ENCODE results near the gene HOXC12. TPM values are rescaled to one million over a fixed set of nuclear protein-coding genes. Genes with fewer than 3 reads are reported as not detected.

Gene HOXC12
- total RNA-seq, 1 donor from 2014 or later = not detected

DNA sequence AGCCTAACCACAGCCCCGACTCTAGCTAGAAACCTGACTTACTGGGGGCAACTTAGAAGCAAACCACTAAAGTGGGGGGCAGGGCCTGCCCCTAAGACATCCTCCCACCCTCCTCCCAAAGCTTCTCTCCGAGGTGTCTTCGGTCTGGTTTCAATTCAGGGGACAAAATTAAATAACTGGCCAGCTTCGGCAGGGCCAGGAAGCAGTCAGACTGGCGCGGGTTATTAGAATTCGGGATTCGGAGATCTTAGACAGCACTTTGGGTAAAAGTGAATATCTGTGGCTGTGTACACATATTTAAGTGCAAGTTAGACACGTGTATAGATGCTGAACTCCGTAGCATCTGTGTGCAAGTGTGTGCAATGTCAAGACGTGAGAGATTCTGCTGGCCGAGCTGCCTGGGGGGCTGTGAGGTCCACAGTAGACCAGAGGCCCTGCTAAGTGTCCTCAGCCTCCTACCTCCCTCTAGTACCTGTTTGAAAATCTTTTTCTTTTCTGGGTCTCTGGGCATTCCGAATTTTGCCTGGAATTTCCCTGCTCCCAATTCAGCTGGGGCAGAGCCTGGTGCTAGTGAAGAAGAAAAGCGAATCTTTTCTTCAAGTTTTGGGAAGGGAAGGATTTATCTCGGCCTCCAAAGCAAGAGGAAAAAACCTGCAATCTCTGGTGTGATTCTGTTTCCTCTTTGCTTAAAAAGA is 26.2 kb downstream of the HOXC12 start:
- Histone ChIP-seq H3K9ac (ENCODE audit: low read length) (no peak overlapping the region), H2AFZ (ENCODE audit: low read depth, low read length) (no peak overlapping the region), H3K27me3 (ENCODE audit: insufficient read depth, low read length) (peaks cover 90% of the 10 kb centered on the region), H3K4me1 (ENCODE audit: insufficient read depth, low read length) (no peaks in the 10 kb centered on the region), H3K4me2 (ENCODE audit: low read length) (no peak overlapping the region), H3K36me3 (ENCODE audit: insufficient read depth, low read length) (no peaks in the 10 kb centered on the region), H3K27ac (ENCODE audit: low read depth, low read length) (no peak overlapping the region), H3K9me3 (ENCODE audit: insufficient read depth, low read depth, low read length) (no peaks in the 10 kb centered on the region), H3K79me2 (ENCODE audit: insufficient read depth, low read length) (no peaks in the 10 kb centered on the region), H4K20me1 (ENCODE audit: insufficient read depth, low read length) (no peaks in the 10 kb centered on the region), H3K4me3 (ENCODE audit: insufficient read depth, low read depth, low read length) (no peak overlapping the region)
- Mint-ChIP-seq H3K4me1 (ENCODE audit: low read depth, unreplicated experiment) (no peaks in the 10 kb centered on the region), H3K9me3 (ENCODE audit: unreplicated experiment) (peaks cover 9% of the 10 kb centered on the region), H3K4me3 (ENCODE audit: unreplicated experiment) (no peak overlapping the region), H3K27ac (ENCODE audit: unreplicated experiment) (no peak overlapping the region), H3K36me3 (ENCODE audit: low read depth, unreplicated experiment) (no peaks in the 10 kb centered on the region), H3K27me3 (ENCODE audit: low read depth, unreplicated experiment) (peaks cover 86% of the 10 kb centered on the region)
- DNase-seq (ENCODE audit: low read depth) (no peak), FAIRE-seq (no peak)
- TF ChIP-seq, protein P1, sequence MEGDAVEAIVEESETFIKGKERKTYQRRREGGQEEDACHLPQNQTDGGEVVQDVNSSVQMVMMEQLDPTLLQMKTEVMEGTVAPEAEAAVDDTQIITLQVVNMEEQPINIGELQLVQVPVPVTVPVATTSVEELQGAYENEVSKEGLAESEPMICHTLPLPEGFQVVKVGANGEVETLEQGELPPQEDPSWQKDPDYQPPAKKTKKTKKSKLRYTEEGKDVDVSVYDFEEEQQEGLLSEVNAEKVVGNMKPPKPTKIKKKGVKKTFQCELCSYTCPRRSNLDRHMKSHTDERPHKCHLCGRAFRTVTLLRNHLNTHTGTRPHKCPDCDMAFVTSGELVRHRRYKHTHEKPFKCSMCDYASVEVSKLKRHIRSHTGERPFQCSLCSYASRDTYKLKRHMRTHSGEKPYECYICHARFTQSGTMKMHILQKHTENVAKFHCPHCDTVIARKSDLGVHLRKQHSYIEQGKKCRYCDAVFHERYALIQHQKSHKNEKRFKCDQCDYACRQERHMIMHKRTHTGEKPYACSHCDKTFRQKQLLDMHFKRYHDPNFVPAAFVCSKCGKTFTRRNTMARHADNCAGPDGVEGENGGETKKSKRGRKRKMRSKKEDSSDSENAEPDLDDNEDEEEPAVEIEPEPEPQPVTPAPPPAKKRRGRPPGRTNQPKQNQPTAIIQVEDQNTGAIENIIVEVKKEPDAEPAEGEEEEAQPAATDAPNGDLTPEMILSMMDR (IDR thresholded peaks at IDR 0.05; ENCODE audit: insufficient read depth, low read depth, low read length) = no peak
- no peak for TF ChIP-seq EZH2 (IDR thresholded peaks at IDR 0.05; ENCODE audit: insufficient read depth, low read length)

DNA sequence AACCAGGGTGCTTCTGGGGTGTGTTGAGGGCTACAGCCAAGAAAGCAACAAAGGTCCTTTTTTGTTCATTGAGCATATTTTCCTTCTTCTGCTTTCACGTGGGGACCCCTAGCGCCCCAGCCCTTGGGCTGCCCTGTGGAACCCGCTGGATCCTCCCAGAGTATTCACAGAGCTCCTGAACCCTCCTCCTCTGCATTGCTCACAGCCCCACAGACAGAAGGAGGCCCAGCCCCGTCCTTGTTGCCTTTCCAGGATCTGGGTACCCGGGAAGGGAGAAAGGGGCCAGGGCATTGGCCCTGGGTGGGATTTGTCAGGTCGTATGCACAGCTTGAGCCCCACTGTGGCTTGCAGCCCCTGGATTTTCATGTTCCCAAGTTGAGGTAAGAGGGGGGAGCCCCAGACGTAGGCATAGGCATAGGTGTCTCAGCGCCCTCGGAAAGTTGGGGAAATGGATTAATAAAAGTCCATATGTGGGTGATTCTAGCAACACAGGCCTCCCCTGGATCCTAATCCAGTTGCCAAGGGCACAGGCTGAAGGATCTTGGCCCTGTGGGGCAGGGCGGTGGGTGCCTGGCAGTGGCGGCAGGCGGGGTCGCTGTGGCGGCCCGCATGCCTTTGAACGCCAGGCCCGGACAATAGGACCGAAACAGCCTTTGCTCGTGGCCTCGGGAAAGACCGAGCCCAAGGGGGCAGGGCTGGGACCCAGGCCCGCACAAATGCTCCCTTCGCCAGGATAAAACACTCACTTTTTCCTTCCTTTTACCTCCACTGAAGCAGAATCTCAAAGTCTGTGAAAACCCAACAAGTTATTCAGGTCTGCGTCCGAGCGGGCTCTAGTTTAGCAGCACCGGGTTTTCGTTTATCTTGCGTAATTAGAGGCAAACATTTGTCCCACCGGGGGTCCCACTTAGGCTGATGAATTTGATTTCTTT is 27.2 kb downstream of the HOXC12 start:
- Histone ChIP-seq H3K4me2 (ENCODE audit: low read length) (no peak overlapping the region), H3K79me2 (ENCODE audit: insufficient read depth, low read length) (no peaks in the 10 kb centered on the region), H3K9me3 (ENCODE audit: insufficient read depth, low read depth, low read length) (no peaks in the 10 kb centered on the region), H3K9ac (ENCODE audit: low read length) (no peak overlapping the region), H4K20me1 (ENCODE audit: insufficient read depth, low read length) (no peaks in the 10 kb centered on the region), H3K27ac (ENCODE audit: low read depth, low read length) (no peak overlapping the region), H3K4me3 (ENCODE audit: insufficient read depth, low read depth, low read length) (no peak overlapping the region), H3K4me1 (ENCODE audit: insufficient read depth, low read length) (no peaks in the 10 kb centered on the region), H3K27me3 (ENCODE audit: insufficient read depth, low read length) (peaks cover 90% of the 10 kb centered on the region), H2AFZ (ENCODE audit: low read depth, low read length) (no peak overlapping the region), H3K36me3 (ENCODE audit: insufficient read depth, low read length) (no peaks in the 10 kb centered on the region)
- FAIRE-seq (no peak), DNase-seq (ENCODE audit: low read depth) (no peak)
- peaks cover 16% of the 10 kb centered on the region for H3K9me3 Mint-ChIP-seq (ENCODE audit: unreplicated experiment)
- no peaks in the 10 kb centered on the region for H3K4me1 Mint-ChIP-seq (ENCODE audit: low read depth, unreplicated experiment)
- no peak overlapping the region for H3K4me3 Mint-ChIP-seq (ENCODE audit: unreplicated experiment)
- TF ChIP-seq EZH2 (IDR thresholded peaks at IDR 0.05; ENCODE audit: insufficient read depth, low read length) = peak; percentile 76
- TF ChIP-seq, protein P1 (IDR thresholded peaks at IDR 0.05; ENCODE audit: insufficient read depth, low read depth, low read length) = no peak
- H3K27ac Mint-ChIP-seq (ENCODE audit: unreplicated experiment) = no peak overlapping the region
- H3K27me3 Mint-ChIP-seq (ENCODE audit: low read depth, unreplicated experiment) = peaks cover 85% of the 10 kb centered on the region
- no peaks in the 10 kb centered on the region for H3K36me3 Mint-ChIP-seq (ENCODE audit: low read depth, unreplicated experiment)

Data from astrocyte (in vitro differentiated cells and primary cell).